ENCODE results near the gene ST3GAL3.

ST3GAL3 gene

GRCh38 chr1:43707190-43708001, at the start of gene ST3GAL3:
ST3GAL3 (plus strand) TSS chr1:43707536; CDS start chr1:43736263, 28,727 bp downstream.
- peak; percentile 62 to 65 for DNase-seq (ENCODE audit: low read depth in 2 of 2)

- DNase-seq (ENCODE audit: low read depth in 2 of 2), result no peak
Observed at GRCh38 chr1:43659212-43660166, 47.8 kb upstream of the ST3GAL3 start.

GRCh38 chr1:43660355-43660754, 47.0 kb upstream of the ST3GAL3 start:
- DNase-seq (ENCODE audit: low read depth in 2 of 2), result no peak

- no peak for DNase-seq (ENCODE audit: low read depth in 2 of 2)
Observed at GRCh38 chr1:43664369-43664768, 43.0 kb upstream of the ST3GAL3 start.

- no peak for DNase-seq (ENCODE audit: low read depth in 2 of 2)
Observed at GRCh38 chr1:43666608-43667007, 40.7 kb upstream of the ST3GAL3 start.

GRCh38 chr1:43668956-43669355, 38.4 kb upstream of the ST3GAL3 start:
- DNase-seq (ENCODE audit: low read depth in 2 of 2), result no peak

GRCh38 chr1:43669878-43670277, 37.5 kb upstream of the ST3GAL3 start:
- DNase-seq (ENCODE audit: low read depth in 2 of 2), result no peak

- DNase-seq (ENCODE audit: low read depth in 2 of 2), result no peak
Observed at GRCh38 chr1:43671193-43671592, 36.1 kb upstream of the ST3GAL3 start.

- peak in 1 of 2 experiments; percentile 3 for DNase-seq (ENCODE audit: low read depth in 2 of 2)
Observed at GRCh38 chr1:43671626-43672330, 35.6 kb upstream of the ST3GAL3 start.

GRCh38 chr1:43673261-43673660, 34.1 kb upstream of the ST3GAL3 start:
- DNase-seq (ENCODE audit: low read depth in 2 of 2), result no peak

- DNase-seq (ENCODE audit: low read depth in 2 of 2), result no peak
Observed at GRCh38 chr1:43678940-43679339, 28.4 kb upstream of the ST3GAL3 start.

- DNase-seq (ENCODE audit: low read depth in 2 of 2), result no peak
Observed at GRCh38 chr1:43683560-43683959, 23.8 kb upstream of the ST3GAL3 start.

GRCh38 chr1:43686801-43687200, 20.5 kb upstream of the ST3GAL3 start:
- DNase-seq (ENCODE audit: low read depth in 2 of 2), result no peak

GRCh38 chr1:43687301-43688108, 19.8 kb upstream of the ST3GAL3 start:
- no peak for DNase-seq (ENCODE audit: low read depth in 2 of 2)

GRCh38 chr1:43688109-43688387, 19.3 kb upstream of the ST3GAL3 start:
- no peak for DNase-seq (ENCODE audit: low read depth in 2 of 2)

- DNase-seq (ENCODE audit: low read depth in 2 of 2), result no peak
Observed at GRCh38 chr1:43688594-43689000, 18.7 kb upstream of the ST3GAL3 start.

- DNase-seq (ENCODE audit: low read depth in 2 of 2), result no peak
Observed at GRCh38 chr1:43689289-43689688, 18.0 kb upstream of the ST3GAL3 start.

GRCh38 chr1:43691871-43692815, 15.2 kb upstream of the ST3GAL3 start:
- DNase-seq (ENCODE audit: low read depth in 2 of 2), result no peak

- DNase-seq (ENCODE audit: low read depth in 2 of 2), result no peak
Observed at GRCh38 chr1:43693371-43693770, 14.0 kb upstream of the ST3GAL3 start.

GRCh38 chr1:43699281-43699680, 8.1 kb upstream of the ST3GAL3 start:
- DNase-seq (ENCODE audit: low read depth in 2 of 2), result no peak

All from fibroblast of skin of left biceps (primary cell).